Testis (tissue), 2 donors: ENCODE results near the gene GPATCH2.

Experiments
- CTCF ChIP-seq, 3 experiments: fragments of 450-650 bp in 2 of 3; fragments of 200-600 bp in 1 of 3; sonication (generic) in 1 of 3; IDR thresholded peaks; one replicate each; pipeline ENCODE4 v1.5.1; 2016 to 2019; ENCODE audit warnings: antibody characterized with exemption in 3 of 3, mild to moderate bottlenecking in 2 of 3, moderate library complexity in 1 of 3
- POLR2A ChIP-seq: fragments of 450-650 bp; IDR thresholded peaks from one replicate; pipeline ENCODE4 v1.6.1; 2017; ENCODE audit warnings: antibody characterized with exemption, mild to moderate bottlenecking, moderate library complexity

DNA sequence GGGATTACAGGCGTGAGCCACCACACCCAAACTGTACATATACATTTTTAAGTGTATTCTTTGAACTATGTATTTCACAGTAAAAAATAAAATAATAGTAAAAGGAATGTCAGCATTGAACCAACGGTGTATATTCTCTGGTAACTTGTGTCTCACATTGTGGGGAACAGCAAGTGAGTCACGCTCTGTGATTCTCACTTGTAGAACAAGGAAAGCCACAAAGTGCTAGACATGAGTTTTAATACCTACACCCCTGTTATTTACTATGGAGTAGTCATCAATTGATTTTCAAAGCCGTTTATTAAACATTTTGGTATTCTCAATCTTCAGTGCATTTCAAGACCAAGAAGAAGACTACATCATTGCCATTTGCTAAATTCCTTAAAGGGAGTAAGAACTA, 197.2 kb downstream of the GPATCH2 start:
- TF ChIP-seq CTCF (IDR thresholded peaks at IDR 0.05), result no peak
- no peak for TF ChIP-seq POLR2A
